HL-60/S4 (cell line): ENCODE data around the gene CALML5.

ENCODE experiments used
- in situ Hi-C: fragments of 300-500 bp; cut with MboI; formaldehyde crosslinking; loops from 2 replicates; pipeline ENCODE4 v1.14.3; 2022; ENCODE audit warnings: low sequenced_read_pairs

The CALML5 gene

GRCh38 chr10:5467634-5468255 is 31.6 kb downstream of the CALML5 start:
- in situ Hi-C loops, result no loop called here

- in situ Hi-C loops, result no loop called here
Measured at GRCh38 chr10:5467207-5467535, 32.2 kb downstream of the CALML5 start.

GRCh38 chr10:5466451-5467206 is 32.7 kb downstream of the CALML5 start:
- in situ Hi-C loops, result no loop called here

- in situ Hi-C loops, result no loop called here
Measured at GRCh38 chr10:5465976-5466450, 33.4 kb downstream of the CALML5 start.

GRCh38 chr10:5464546-5464945 is 34.8 kb downstream of the CALML5 start:
- in situ Hi-C loops, result no loop called here

- in situ Hi-C loops, result no loop called here
Measured at GRCh38 chr10:5462841-5463293, 36.5 kb downstream of the CALML5 start.

GRCh38 chr10:5461914-5462840 is 37.2 kb downstream of the CALML5 start:
- in situ Hi-C loops, result no loop called here

GRCh38 chr10:5461203-5461588 is 38.2 kb downstream of the CALML5 start:
- in situ Hi-C loops, result no loop called here

GRCh38 chr10:5460468-5461202 is 38.7 kb downstream of the CALML5 start:
- in situ Hi-C loops, result no loop called here

- in situ Hi-C loops, result no loop called here
Measured at GRCh38 chr10:5458949-5459747, 40.2 kb downstream of the CALML5 start.

- in situ Hi-C loops, result no loop called here
Measured at GRCh38 chr10:5458425-5458824, 40.9 kb downstream of the CALML5 start.

- in situ Hi-C loops, result no loop called here
Measured at GRCh38 chr10:5457741-5458140, 41.6 kb downstream of the CALML5 start.

- in situ Hi-C loops, result no loop called here
Measured at GRCh38 chr10:5456563-5456962, 42.8 kb downstream of the CALML5 start.

- in situ Hi-C loops, result no loop called here
Measured at GRCh38 chr10:5453749-5454489, 45.5 kb downstream of the CALML5 start.

GRCh38 chr10:5450605-5451384 is 48.6 kb downstream of the CALML5 start:
- in situ Hi-C loops, result no loop called here

- in situ Hi-C loops, result no loop called here
Measured at GRCh38 chr10:5449823-5450222, 49.5 kb downstream of the CALML5 start.

GRCh38 chr10:5449227-5449626 is 50.1 kb downstream of the CALML5 start:
- in situ Hi-C loops, result no loop called here
